SK-N-SH (cell line): Measurements from ENCODE around the gene FMN1. TPM values are rescaled to one million over a fixed set of nuclear protein-coding genes. Genes with fewer than 3 reads are reported as not detected.

ENCODE experiments used
- CTCF ChIA-PET: fragments of 300-600, 350-600 bp; formaldehyde crosslinking; extraction: SDS; loops from one replicate; lab custom pipeline; 2021; lab: Yijun Ruan, JAX
- POLR2A ChIA-PET: fragments of 350-600 bp; sonication (Branson Sonifier 250); formaldehyde crosslinking; extraction: SDS; loops from one replicate; lab custom pipeline; 2020; ENCODE audit warnings: antibody characterized with exemption, inconsistent platforms; lab: Yijun Ruan, JAX
- DNase-seq: peaks from one replicate; pipeline ENCODE4 v3.0.0; 2012
- H2AFZ ChIP-seq: fragments of 200-600 bp; sonication (generic); 2 replicates; pipeline ENCODE4 v1.8.1; 2016; ENCODE audit warnings: antibody characterized with exemption, mild to moderate bottlenecking, low read depth
- H3F3A ChIP-seq: fragments of 200-600 bp; sonication (generic); replicated peaks from 2 replicates; pipeline ENCODE3; 2016; ENCODE audit warnings: antibody characterized with exemption, mild to moderate bottlenecking; ENCODE audit not compliant: insufficient read depth
- H3K27ac ChIP-seq, 2 experiments: fragments of 200-500 bp in 1 of 2; fragments of 200-600 bp in 1 of 2; sonication (Bioruptor generic) in 1 of 2; sonication (generic), shearing (Covaris generic) in 1 of 2; 2 replicates each; pipeline versions ENCODE4 v1.5.1 to v1.6.1; 2014 to 2016; ENCODE audit warnings: low read depth in 2 of 2, inconsistent platforms in 1 of 2, low read length in 1 of 2, mild to moderate bottlenecking in 1 of 2, mixed read lengths in 1 of 2
- H3K27me3 ChIP-seq: fragments of 200-600 bp; sonication (generic), shearing (Covaris generic); 2 replicates; pipeline ENCODE4 v1.6.1; 2016; ENCODE audit warnings: mixed run types; ENCODE audit not compliant: insufficient read depth
- H3K36me3 ChIP-seq, 2 experiments: fragments of 200-500 bp in 1 of 2; fragments of 200-600 bp in 1 of 2; sonication (Bioruptor generic) in 1 of 2; sonication (generic) in 1 of 2; replicated peaks in 1 of 2; 2 replicates each; pipeline versions ENCODE3 to v1.5.1; 2014 to 2016; ENCODE audit warnings: low read length in 1 of 2, mild to moderate bottlenecking in 1 of 2; ENCODE audit not compliant: insufficient read depth in 2 of 2, control insufficient read depth in 1 of 2
- H3K4me1 ChIP-seq, 2 experiments: fragments of 200-500 bp in 1 of 2; fragments of 200-600 bp in 1 of 2; sonication (Bioruptor generic) in 1 of 2; sonication (generic), shearing (Covaris generic) in 1 of 2; 2 replicates each; pipeline versions ENCODE4 v1.5.1 to v1.6.1; 2014 to 2016; ENCODE audit warnings: low read depth in 1 of 2, low read length in 1 of 2, mixed run types in 1 of 2; ENCODE audit not compliant: insufficient read depth in 2 of 2, control insufficient read depth in 1 of 2
- H3K4me2 ChIP-seq: fragments of 200-600 bp; sonication (generic), shearing (Covaris generic); 2 replicates; pipeline ENCODE4 v1.6.1; 2017; ENCODE audit warnings: mixed run types
- H3K4me3 ChIP-seq, 2 experiments: fragments of 200-500 bp in 1 of 2; fragments of 200-600 bp in 1 of 2; sonication (Bioruptor generic) in 1 of 2; sonication (generic), shearing (Covaris generic) in 1 of 2; 2 replicates each; pipeline versions ENCODE4 v1.5.1 to v1.8.1; 2014 to 2016; ENCODE audit warnings: low read depth in 2 of 2, inconsistent platforms in 1 of 2, low read length in 1 of 2, mild to moderate bottlenecking in 1 of 2, mixed read lengths in 1 of 2, moderate library complexity in 1 of 2
- H3K79me2 ChIP-seq: fragments of 200-600 bp; sonication (generic); 2 replicates; pipeline ENCODE4 v1.8.1; 2017; ENCODE audit warnings: mild to moderate bottlenecking; ENCODE audit not compliant: insufficient read depth
- H3K9ac ChIP-seq: fragments of 200-600 bp; sonication (generic); 2 replicates; pipeline ENCODE4 v1.6.1; 2017; ENCODE audit warnings: mixed run types
- H3K9me2 ChIP-seq: fragments of 200-600 bp; sonication (generic); 2 replicates; pipeline ENCODE4 v1.6.1; 2017; ENCODE audit warnings: mixed run types
- H3K9me3 ChIP-seq: fragments of 200-600 bp; sonication (generic); 2 replicates; pipeline ENCODE4 v1.6.1; 2017; ENCODE audit warnings: mixed run types, mild to moderate bottlenecking, moderate library complexity
- H4K20me1 ChIP-seq: fragments of 200-600 bp; sonication (generic); 2 replicates; pipeline ENCODE4 v1.6.1; 2017; ENCODE audit warnings: mild to moderate bottlenecking, mixed run types; ENCODE audit not compliant: insufficient read depth
- GATA2 ChIP-seq: sonication (generic); formaldehyde crosslinking; IDR thresholded peaks from 2 replicates; pipeline ENCODE4 v1.5.0; 2020; ENCODE audit warnings: mild to moderate bottlenecking, missing genetic modification reagents
- JUND ChIP-seq: IDR thresholded peaks from 2 replicates; pipeline ENCODE4 v1.4.0; 2012
- MEF2A ChIP-seq: IDR thresholded peaks from 2 replicates; pipeline ENCODE4 v1.4.0; 2012; ENCODE audit warnings: low read depth, borderline replicate concordance
- MXI1 ChIP-seq: IDR thresholded peaks from 2 replicates; pipeline ENCODE4 v1.6.1; 2012; ENCODE audit warnings: mild to moderate bottlenecking, low read depth, low read length, improper control_type of control experiment
- NFIC ChIP-seq: IDR thresholded peaks from 2 replicates; pipeline ENCODE4 v1.4.0; 2012; ENCODE audit warnings: borderline replicate concordance
- POLR2AphosphoS5 ChIP-seq: IDR thresholded peaks from 2 replicates; pipeline ENCODE4 v1.6.1; 2012; ENCODE audit warnings: low read depth, low read length
- RCOR1 ChIP-seq: fragments of 150-350 bp; IDR thresholded peaks from 2 replicates; pipeline ENCODE4 v1.6.1; 2017; ENCODE audit warnings: antibody characterized with exemption, low read length
- RXRA ChIP-seq: IDR thresholded peaks from 2 replicates; pipeline ENCODE4 v1.4.0; 2012; ENCODE audit warnings: low read depth, mild to moderate bottlenecking, borderline replicate concordance
- SIN3A ChIP-seq: IDR thresholded peaks from 2 replicates; pipeline ENCODE4 v1.6.1; 2012; ENCODE audit warnings: low read depth, mild to moderate bottlenecking, low read length, moderate library complexity, borderline replicate concordance
- YY1 ChIP-seq: IDR thresholded peaks from 2 replicates; pipeline ENCODE4 v1.4.0; 2012; ENCODE audit warnings: low read depth, mild to moderate bottlenecking
- WGBS: methylation state at CpG from one replicate; pipeline ENCODE4 v1.1.6; 2017; ENCODE audit warnings: low lambda C conversion rate; 5-methylcytosine and 5-hydroxymethylcytosine counted together
- polyA plus RNA-seq, 3 experiments: library from polyadenylated mRNA; depleted of rRNA; stranded (reverse); fragments of >200 nt; gene quantifications; 2 replicates each; pipeline ENCODE4 v1.2.3, GENCODE V29; 2012
- TF ChIP-seq, protein P1 (sequence below): IDR thresholded peaks from 2 replicates; pipeline ENCODE4; 2012
- TF ChIP-seq, protein P2 (sequence below): IDR thresholded peaks from 2 replicates; pipeline ENCODE4 v1.4.0; 2012; ENCODE audit warnings: low read depth, borderline replicate concordance
- TF ChIP-seq, protein P3 (sequence below): IDR thresholded peaks from 2 replicates; pipeline ENCODE4 v1.4.0; 2012; ENCODE audit warnings: low read depth, borderline replicate concordance

The FMN1 gene
- polyA plus RNA-seq, 1 of the 3 experiments (the other 2 are of a cell fraction) = 9.1 TPM

DNA sequence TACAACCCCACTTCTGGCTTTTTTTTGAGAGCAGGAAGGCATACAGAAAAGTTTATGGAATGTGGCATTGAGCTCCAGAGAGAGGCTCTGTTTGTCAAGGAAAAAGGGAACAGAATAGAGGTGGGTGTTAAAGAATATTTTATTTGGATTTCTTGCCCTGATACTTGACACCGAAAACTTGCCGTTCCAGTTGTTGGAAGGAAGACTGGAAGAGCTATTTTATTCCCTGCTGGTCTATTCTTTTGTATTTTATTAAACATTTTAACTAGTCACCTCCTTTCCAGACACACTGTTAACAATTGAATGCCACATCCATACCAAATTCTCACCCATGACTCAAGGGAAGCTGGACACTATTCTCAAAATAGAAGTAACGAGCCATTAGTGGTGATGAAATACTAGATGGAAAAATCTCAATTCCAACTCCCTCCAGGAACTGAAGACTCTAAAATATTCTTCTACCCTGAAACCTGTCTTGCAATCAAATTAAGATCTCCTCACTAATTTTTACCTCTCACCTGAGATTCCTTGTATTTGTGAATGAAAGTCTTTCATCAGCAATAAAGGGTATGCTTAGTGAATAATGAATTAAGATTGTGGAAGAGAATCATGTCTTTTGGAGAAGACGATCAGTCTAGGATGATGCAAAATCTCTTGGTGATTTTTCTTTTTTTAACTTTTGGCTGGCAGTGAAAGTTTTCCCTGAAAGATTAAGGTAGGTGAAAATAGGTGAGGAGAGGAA lies 448.2 kb downstream of the FMN1 start:
- CTCF ChIA-PET = interaction anchor here (1.0 kb wide), 1 partner anchor 10 kb away, joined by 3 read pairs; no protein-coding TSS in a partner anchor
- Histone ChIP-seq H3K27ac (no peak overlapping the region), H3K79me2 (no peaks in the 10 kb centered on the region), H3K4me3 (no peak overlapping the region), H3K9me3 (no peaks in the 10 kb centered on the region), H3K36me3 (peaks cover 0 to 17% of the 10 kb centered on the region in 2 experiments), H3K27me3 (no peaks in the 10 kb centered on the region), H3K4me1 (peaks cover 0 to 4% of the 10 kb centered on the region in 2 experiments; a peak in 1 of 4 replicates), H2AFZ (no peak overlapping the region), H3F3A (peaks cover 29% of the 10 kb centered on the region), H4K20me1 (no peaks in the 10 kb centered on the region), H3K9ac (no peak overlapping the region), H3K9me2 (no peaks in the 10 kb centered on the region), H3K4me2 (no peak overlapping the region)
- POLR2A ChIA-PET = no interaction called here
- TF ChIP-seq, protein P1, sequence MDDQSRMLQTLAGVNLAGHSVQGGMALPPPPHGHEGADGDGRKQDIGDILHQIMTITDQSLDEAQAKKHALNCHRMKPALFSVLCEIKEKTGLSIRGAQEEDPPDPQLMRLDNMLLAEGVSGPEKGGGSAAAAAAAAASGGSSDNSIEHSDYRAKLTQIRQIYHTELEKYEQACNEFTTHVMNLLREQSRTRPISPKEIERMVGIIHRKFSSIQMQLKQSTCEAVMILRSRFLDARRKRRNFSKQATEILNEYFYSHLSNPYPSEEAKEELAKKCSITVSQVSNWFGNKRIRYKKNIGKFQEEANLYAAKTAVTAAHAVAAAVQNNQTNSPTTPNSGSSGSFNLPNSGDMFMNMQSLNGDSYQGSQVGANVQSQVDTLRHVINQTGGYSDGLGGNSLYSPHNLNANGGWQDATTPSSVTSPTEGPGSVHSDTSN = no peak
- TF ChIP-seq YY1 (no peak), MXI1 (no peak), RCOR1 (no peak), MEF2A (no peak), JUND (no peak), RXRA (no peak)
- DNase-seq = no peak
- 98% methylated on average over 4 of the region's 4 CpGs for WGBS

DNA sequence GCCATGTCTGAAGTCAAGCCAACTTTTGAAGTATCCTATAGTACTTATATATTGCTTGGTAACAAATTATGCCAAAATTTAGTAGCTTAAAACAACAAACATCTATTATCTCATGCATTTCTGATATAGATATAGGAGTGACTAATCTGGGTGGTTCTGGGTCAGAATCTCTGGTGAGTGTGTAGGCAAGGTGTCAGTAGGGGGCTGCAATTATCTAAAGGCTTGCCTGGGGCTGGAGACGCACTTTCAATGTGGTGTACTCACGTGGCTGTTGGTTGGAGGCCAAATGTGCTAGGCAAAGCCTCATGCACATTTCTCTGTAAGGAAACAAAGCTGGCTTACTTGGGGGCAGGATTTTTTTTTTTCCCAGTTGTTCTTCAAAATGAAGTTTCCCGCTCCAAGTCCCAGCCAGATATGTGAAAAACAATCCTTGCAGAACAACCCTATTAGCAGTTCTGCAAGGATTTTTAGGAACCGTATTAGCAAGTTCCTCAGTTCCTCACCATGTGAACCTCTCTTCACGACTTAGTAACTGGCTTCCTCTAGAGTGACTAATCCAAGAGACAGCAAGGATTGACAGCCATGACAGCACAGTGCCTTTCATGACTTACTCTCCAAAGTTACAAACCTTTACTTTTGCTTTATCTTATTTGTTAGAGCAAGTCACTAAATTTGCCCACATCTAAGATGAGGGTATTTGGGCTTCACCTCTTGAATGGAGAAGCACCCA lies 450.9 kb downstream of the FMN1 start:
- no peak overlapping the region for H3K9ac ChIP-seq
- POLR2A ChIA-PET = no interaction called here
- no peak for DNase-seq
- H3K9me2 ChIP-seq = no peaks in the 10 kb centered on the region
- 73% methylated on average over 4 of the region's 5 CpGs for WGBS
- no peaks in the 10 kb centered on the region for H3K9me3 ChIP-seq
- H3K4me1 ChIP-seq = no peaks in the 10 kb centered on the region
- H4K20me1 ChIP-seq = no peaks in the 10 kb centered on the region
- no peak overlapping the region for H3K4me2 ChIP-seq
- H3K79me2 ChIP-seq = no peaks in the 10 kb centered on the region
- no peak overlapping the region for H2AFZ ChIP-seq
- H3K4me3 ChIP-seq = no peak overlapping the region
- H3F3A ChIP-seq = peaks cover 55% of the 10 kb centered on the region
- no peak overlapping the region for H3K27ac ChIP-seq
- no peaks in the 10 kb centered on the region for H3K27me3 ChIP-seq
- CTCF ChIA-PET = interaction anchor here (0.7 to 2.2 kb wide), 5 partner anchors 8 to 250 kb away, joined by 3 to 6 read pairs (median 4); no protein-coding TSS in a partner anchor
- H3K36me3 ChIP-seq = peaks cover 0 to 17% of the 10 kb centered on the region in 2 experiments
- TF ChIP-seq, protein P2, sequence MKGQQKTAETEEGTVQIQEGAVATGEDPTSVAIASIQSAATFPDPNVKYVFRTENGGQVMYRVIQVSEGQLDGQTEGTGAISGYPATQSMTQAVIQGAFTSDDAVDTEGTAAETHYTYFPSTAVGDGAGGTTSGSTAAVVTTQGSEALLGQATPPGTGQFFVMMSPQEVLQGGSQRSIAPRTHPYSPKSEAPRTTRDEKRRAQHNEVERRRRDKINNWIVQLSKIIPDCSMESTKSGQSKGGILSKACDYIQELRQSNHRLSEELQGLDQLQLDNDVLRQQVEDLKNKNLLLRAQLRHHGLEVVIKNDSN = no peak
- TF ChIP-seq SIN3A = no peak
- TF ChIP-seq, protein P1 = no peak
- TF ChIP-seq RCOR1 = no peak
- TF ChIP-seq, protein P3, sequence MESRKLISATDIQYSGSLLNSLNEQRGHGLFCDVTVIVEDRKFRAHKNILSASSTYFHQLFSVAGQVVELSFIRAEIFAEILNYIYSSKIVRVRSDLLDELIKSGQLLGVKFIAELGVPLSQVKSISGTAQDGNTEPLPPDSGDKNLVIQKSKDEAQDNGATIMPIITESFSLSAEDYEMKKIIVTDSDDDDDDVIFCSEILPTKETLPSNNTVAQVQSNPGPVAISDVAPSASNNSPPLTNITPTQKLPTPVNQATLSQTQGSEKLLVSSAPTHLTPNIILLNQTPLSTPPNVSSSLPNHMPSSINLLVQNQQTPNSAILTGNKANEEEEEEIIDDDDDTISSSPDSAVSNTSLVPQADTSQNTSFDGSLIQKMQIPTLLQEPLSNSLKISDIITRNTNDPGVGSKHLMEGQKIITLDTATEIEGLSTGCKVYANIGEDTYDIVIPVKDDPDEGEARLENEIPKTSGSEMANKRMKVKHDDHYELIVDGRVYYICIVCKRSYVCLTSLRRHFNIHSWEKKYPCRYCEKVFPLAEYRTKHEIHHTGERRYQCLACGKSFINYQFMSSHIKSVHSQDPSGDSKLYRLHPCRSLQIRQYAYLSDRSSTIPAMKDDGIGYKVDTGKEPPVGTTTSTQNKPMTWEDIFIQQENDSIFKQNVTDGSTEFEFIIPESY = no peak
- TF ChIP-seq NFIC = no peak
- no peak for TF ChIP-seq GATA2 (CRISPR knock-in tag)
- TF ChIP-seq POLR2AphosphoS5 = no peak
